DMS153 (cell line): ENCODE data around the gene PDE4C.
"Not testable (repeated sequence)": the region's sequence is repeated elsewhere in the genome, so short reads cannot be mapped to it uniquely, and the experiment has no call there.

Experiments used
- DNase-seq: peaks from one replicate; lab custom pipeline; 2025; lab: John Stamatoyannopoulos, UW

PDE4C gene

DNA sequence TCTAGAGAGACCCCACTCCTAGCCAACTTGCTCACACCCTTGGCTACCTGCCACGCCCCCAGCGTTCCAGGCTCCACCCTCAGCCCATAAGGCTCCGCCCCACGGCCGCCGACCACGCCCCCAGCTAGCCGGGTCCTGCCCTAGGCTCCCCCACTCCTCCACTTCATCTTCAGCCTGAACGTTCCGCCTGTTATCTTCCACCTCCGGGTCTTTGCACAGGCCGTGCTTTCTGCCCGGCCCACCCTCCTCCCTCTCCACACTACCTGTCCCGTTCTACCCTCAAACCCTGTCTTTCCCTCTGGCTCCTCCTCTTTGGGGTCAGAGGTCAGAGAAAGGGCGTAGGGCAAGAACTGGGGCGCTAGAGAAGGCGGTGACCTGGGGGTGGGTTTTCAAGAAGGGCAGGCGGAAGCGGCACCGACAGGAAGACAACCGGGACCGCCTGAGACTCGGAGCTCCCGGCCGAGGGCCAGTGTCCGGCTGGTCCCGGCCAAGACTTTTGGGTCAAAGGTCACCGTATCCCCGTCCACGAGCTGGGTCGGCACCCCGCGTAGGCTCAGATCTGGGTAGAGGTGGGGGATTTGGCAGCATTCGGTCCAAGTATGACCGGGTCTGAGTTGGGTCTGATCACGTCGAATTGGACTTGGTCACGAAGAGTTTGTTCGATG lies 2.2 kb downstream of the PDE4C start:
- peak; percentile 51 for DNase-seq

DNA sequence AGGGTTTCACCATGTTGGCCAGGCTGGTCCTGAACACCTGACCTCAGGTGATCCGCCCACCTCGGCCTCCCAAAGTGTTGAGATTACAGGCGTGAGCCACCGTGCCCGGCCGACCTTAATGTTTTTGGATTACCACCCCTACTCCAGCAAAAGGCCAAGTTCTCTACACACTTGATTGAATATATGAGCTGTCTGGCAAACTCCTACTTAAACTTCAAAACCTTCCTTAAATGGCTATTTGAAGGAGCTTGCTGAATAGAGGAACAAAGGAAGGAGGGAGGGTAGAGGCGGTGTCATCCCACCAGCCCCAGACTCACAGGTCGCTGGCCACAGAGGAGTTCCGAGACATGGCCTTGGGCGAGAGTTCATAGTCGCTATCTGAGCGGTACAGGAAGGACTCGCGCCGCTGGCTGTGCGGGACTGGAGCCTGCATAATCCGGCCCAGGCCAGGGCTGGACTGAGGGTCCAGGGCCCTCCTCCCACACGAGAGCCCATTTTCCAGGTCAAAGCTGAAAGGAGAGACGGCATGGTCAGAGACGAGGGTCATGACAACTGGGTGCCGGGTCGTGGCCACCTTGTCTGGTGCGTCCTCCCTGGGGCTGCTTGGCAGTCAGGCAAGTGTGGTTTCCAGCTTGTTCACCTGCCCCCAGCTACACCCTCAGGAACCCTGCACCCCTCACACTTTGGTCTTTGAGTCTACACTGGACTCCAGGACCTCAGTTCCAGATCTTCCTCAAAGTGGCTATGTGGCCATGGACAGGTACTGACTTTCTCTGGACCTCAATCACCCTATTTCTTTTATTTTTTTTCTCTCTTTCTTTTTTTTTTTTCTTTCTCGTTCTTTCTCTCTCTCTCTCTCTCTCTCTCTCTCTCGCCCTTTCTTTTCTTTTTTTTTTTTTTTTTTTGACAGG lies 4.2 kb downstream of the PDE4C start:
- DNase-seq = no peak

DNA sequence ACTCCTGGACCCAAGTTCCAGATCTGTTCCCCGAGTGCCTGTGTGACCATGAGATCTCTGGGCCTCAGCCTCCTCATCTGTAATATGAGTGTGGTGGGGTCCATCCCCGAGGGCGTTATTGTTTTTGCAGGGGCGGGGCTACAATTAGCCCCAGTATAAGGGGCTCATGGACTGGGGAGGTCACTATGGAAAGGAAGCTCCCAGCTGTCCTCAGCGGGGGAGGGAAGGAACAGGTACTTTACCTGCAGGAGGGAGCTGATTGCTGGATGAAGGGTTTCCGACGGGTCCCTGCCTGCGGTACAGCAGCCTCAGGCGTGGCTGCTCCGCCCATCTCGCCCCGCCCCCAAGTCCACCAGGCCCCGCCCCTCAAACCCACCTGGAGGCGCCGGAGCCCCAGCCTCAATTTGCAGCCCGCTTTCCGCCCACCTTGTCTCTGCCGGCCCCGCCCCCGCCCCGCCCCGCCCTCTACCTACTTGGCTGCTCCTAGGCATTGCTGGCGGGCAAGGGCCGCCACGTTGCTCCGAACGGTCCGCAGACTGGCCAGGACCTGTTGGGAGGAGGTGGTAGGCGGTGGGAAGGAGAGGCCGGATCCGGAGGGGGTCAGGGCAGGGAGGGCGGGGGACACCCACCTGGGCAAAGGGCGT lies 5.5 kb downstream of the PDE4C start:
- DNase-seq = no peak

DNA sequence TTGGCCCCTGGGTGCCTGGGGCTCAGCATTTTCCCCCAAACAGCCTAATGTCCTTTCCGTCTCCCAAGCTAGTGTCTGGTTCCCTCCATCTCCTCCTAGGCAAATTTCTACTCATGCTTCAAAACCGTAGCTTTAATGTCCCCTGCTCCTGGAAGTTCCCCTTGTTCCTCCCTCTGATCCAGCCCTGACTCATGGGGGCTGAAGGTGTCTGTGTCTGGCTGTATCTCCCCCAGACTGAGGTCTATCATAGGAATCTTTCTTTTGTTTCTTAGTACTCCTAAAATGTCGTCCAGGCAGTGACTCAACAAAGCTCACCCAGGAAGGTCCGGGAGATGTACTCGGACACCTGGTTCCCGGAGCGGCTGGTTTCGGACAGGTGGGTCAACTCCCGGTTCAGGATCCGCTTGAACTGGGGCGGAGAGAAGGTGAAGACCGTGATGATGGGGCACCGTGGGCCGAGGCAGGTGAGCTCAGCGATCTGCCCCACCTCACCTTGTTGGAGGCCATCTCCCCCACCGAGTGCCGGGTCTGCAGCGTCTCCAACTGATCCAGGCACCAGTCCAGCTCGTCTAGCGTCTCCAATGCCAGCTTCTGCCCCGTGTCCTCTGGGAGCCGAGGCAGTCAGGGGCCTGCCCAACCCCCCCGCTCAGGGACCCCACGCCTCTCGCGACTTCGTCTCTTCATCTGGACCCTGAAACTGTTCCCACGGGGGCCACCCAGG lies 6.2 kb downstream of the PDE4C start:
- no peak for DNase-seq

GRCh38 chr19:18218600-18218999 lies 7.6 kb downstream of the PDE4C start:
- no peak for DNase-seq

GRCh38 chr19:18218159-18218558 lies 8.1 kb downstream of the PDE4C start:
- DNase-seq = no peak

GRCh38 chr19:18216789-18217188 lies 9.4 kb downstream of the PDE4C start:
- no peak for DNase-seq

DNA sequence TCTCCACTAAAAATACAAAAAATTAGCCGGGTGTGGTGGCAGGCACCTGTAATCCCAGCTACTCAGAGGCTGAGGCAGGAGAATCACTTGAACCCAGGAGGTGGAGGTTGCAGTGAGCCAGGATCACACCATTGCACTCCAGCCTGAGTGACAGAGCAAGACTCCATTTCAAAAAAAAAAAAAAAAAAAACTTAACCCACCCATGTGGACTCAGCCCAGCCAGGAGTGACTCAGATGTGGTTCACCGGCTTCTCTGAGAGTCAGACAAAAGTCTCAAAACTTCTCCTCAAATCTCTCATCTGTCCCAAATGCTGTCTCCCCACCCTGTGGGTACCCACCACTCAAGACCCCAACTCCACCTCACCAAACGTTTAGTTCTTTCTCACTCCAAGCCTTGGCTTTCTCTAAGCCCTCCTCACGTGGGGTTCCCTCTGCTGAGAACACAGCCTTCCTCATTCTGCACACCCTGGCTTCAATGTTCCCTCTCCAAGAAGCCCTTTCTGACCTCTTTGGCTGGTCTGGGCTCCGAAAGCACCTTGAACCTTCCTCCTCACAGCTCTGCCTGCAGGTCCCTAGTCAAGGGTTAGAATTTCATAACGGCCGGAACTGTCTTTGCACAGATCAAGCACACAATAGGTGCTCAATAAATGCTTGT lies 11.3 kb downstream of the PDE4C start:
- no peak for DNase-seq

DNA sequence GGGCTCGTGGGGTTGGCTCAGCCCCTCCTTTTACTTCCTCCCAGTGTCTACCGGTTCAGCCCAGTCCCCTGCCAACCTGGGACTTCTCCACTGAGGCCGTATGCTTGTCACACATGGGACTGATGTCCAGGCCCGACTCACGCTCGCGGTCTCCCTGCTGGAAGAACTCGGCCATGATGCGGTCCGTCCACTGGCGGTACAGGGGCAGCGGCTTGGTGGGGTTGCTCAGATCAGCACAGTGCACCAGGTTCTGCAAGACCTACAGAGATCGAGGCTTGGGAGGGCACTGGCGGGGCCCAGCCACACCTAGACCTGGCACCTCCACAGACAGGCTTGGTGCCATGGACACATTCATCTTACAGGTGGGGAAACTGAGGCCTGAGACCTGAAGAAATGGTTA lies 14.6 kb downstream of the PDE4C start:
- DNase-seq = no peak

DNA sequence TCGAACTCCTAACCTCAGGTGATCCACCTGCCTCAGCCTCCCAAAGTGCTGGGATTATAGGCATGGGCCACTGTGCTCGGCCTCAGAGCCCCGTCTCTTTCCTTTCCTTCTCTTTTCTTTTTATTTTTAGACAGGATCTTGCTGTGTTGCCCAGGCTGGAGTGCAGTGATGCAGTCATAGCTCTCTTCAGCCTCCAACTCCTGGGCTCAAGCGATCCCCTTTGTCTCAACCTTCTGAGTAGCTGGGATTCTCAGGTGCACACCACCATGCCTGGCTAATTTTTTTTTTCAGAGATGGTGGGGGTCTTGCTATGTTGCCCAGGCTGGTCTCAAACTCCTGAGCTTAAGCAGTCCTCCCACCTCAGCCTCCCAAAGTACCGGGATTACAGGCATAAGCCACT lies 16.3 kb downstream of the PDE4C start:
- not testable (repeated sequence) for DNase-seq

DNA sequence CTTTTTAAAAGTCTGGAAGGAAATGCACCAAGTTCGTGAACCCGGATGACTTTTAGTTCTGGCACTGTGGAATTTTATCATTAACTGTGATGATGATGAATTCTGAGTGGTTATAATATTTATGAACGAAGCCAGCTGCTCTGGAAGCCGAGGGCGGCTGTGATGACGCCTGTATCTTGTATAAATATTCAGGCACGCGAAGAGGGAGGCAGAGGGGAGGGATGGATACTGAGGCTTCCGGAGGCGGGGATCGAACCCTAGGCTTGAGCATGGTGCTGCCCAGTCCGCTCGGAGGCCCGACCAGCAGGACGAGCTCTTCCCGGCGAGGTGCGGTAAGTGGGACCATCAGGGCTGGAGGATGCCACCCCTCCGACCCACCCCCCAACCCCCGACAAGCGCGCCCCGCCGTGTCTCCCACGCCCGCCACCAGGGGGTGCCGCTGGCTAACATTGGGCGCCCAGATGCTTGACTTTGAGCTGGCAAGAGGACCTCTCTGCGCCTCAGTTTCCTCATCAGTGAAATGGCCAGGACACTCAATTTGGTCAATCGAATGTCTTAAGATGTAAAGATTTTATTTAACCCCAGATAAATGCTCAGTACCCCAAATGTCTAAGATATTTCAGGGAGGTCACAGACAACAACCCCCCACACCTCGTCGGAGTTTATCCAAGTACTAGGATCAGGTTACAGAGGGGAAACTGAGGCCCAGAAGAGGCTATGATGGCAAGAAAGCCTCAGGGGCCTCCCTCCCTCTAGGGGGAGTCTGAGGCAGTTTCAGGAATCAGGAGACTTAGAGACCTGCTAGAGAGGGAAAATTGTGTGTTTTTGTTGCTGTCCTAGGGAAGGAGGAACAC lies 17.9 kb downstream of the PDE4C start:
- peak; percentile 10 for DNase-seq

GRCh38 chr19:18206018-18206417 lies 20.2 kb downstream of the PDE4C start:
- no peak for DNase-seq

- peak; percentile 50 for DNase-seq
Measured at GRCh38 chr19:18205200-18205892, 20.9 kb downstream of the PDE4C start.

- peak; percentile 76 for DNase-seq
Measured at GRCh38 chr19:18204394-18205199, 21.6 kb downstream of the PDE4C start.

DNA sequence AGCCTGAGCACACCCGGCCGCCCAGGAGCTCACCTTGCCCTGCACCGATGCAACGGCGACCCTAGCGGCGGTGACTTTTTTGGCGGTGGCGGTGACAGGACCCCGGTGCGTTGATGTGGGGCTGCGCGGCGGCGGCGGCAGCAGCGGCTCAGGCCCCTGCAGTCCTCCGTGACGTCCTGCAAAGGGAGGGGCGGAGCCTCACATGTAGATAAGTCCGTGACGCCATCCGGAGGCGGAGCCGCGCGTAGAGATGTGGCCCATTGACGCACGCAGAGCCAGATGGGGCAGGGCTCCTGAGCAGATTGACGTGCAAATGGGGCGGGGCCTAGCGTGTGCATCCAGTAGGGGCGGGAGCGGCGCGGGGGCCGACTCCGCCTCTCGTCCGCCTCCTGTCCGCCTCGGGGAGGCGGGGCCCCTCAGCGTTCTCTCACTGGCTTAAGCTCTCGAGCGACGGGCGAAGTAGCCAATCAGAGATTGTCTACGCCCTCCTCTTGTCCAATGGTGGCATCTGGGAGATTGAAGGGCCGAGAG lies 22.3 kb downstream of the PDE4C start, which contains the start of gene RAB3A:
Gene RAB3A (minus strand): TSS at position 180 of the 531 bp plus-strand sequence. CDS start 1,302 bp downstream, outside the sequence.
- DNase-seq = peak; percentile 100

DNA sequence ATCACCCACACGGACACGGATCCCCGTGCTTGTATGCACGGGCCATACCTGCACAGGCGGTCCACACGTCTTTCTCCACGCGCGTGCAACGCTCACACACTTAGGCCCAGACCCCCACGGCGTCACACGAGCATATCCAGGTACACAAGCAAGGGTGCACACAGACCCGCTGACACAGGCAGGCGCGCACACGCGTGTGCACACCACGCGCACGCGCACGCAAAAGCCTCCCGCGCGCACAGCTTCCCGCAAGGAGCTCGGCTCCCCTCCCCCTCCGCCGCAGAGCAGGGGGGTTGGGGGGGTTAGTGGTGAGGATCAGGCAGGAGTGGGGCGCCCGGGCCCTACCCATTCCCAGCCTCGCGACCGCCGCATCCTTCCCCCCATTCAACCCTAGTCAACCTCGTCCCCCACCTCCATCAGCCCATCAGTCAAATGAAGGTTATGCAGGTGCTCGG lies 22.8 kb downstream of the PDE4C start:
- no peak for DNase-seq

DNA sequence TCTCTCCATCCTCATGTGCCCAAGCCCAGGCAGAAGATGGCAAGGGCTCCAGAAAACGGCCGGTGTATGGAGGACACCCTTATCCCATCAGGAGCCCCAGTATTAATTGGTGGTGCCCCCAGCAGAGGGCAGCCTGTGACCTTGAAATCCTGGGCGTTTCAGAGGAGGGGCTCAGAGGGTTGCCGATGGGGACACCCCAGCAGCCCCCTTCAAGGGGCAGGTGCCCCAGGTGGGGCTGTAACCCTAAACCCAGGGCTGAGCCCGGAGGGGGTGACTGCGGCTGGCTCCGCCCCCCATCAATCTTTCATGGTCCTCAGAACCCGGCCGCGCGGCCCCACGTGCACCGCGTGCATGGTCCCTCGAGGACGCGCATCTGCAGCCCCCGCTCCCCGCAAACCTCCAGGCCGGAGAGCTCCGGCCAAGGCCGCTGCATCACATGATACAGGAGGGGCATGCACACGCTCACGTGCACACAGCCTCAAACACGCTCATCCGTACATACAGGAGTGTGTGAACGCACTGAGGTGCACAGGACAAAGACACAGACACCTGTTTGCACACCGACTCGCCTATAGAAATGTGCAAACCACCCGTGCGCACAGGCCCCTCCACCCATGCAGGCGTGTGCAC lies 23.3 kb downstream of the PDE4C start:
- no peak for DNase-seq

DNA sequence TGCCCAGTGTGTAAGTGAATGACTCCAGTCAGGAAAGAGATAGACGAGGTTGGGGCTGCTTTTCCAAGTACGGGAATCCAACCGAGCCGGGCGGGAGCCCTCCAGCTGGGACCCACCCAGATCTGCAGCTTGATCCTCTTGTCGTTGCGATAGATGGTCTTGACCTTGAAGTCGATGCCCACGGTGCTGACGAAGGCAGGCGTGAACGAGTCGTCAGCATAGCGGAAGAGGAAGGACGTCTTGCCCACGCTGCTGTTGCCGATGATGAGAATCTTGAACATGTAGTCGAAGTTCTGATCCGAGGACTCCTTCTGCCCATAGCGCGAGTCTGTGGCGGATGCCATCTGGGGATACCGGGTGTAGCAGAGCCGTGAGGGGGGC lies 23.9 kb downstream of the PDE4C start:
- no peak for DNase-seq
